Bronchial epithelial cell (primary cell): Measurements from ENCODE around the gene HSPBP1. TPM values are rescaled to one million over a fixed set of nuclear protein-coding genes. Genes with fewer than 3 reads are reported as not detected.

Experiments
- DNase-seq: peaks from one replicate; pipeline ENCODE4 v3.0.0-alpha.2; 2010; ENCODE audit warnings: low read depth
- FAIRE-seq: peaks from 2 replicates; lab custom pipeline; 2011; peaks lifted over from hg19 to GRCh38; lab: Jason Lieb, UNC
- H3K27me3 ChIP-seq: 2 replicates; pipeline ENCODE4 v1.5.1; 2011; ENCODE audit warnings: low read length; ENCODE audit not compliant: control insufficient read depth, insufficient read depth
- H3K36me3 ChIP-seq: 2 replicates; pipeline ENCODE4 v1.5.1; 2011; ENCODE audit warnings: low read length; ENCODE audit not compliant: control insufficient read depth, insufficient read depth
- H3K4me3 ChIP-seq: 2 replicates; pipeline ENCODE4 v1.5.1; 2011; ENCODE audit warnings: mild to moderate bottlenecking, low read depth, low read length, control low read depth
- CTCF ChIP-seq: IDR thresholded peaks from 2 replicates; pipeline ENCODE4 v1.5.1; 2011; ENCODE audit warnings: mild to moderate bottlenecking, moderate library complexity, low read length, control low read depth, inconsistent platforms; ENCODE audit not compliant: insufficient read depth, severe bottlenecking
- total RNA-seq: library from RNA; depleted of rRNA; stranded (reverse); fragments of >200 nt; gene quantifications from 2 replicates; pipeline ENCODE4 v1.2.1, GENCODE V29; 2014

Gene HSPBP1
- total RNA-seq, 1 donor from 2014 or later, result 37.1 TPM

GRCh38 chr19:55238030-55238429 lies 41.9 kb downstream of the HSPBP1 start:
- FAIRE-seq (no peak), DNase-seq (no peak)
- TF ChIP-seq CTCF, result no peak
- H3K27me3 ChIP-seq, result no peaks in the 10 kb centered on the region
- no peak overlapping the region for H3K4me3 ChIP-seq
- peaks cover 47% of the 10 kb centered on the region for H3K36me3 ChIP-seq

GRCh38 chr19:55232986-55233385 lies 46.9 kb downstream of the HSPBP1 start:
- FAIRE-seq, result no peak
- Histone ChIP-seq H3K4me3 (no peak overlapping the region), H3K27me3 (no peaks in the 10 kb centered on the region), H3K36me3 (peaks cover 24% of the 10 kb centered on the region)
- no peak for DNase-seq
- no peak for TF ChIP-seq CTCF

GRCh38 chr19:55232286-55232602 lies 47.7 kb downstream of the HSPBP1 start:
- Histone ChIP-seq H3K4me3 (no peak overlapping the region), H3K27me3 (no peaks in the 10 kb centered on the region), H3K36me3 (peaks cover 20% of the 10 kb centered on the region)
- FAIRE-seq (no peak), DNase-seq (no peak)
- TF ChIP-seq CTCF, result no peak

- no peak overlapping the region for H3K4me3 ChIP-seq
- TF ChIP-seq CTCF, result no peak
- no peak for DNase-seq
- no peaks in the 10 kb centered on the region for H3K27me3 ChIP-seq
- H3K36me3 ChIP-seq, result peaks cover 19% of the 10 kb centered on the region
- FAIRE-seq, result no peak
Measured at GRCh38 chr19:55231391-55232285, 48.3 kb downstream of the HSPBP1 start.

GRCh38 chr19:55230780-55231179 lies 49.1 kb downstream of the HSPBP1 start:
- DNase-seq (no peak), FAIRE-seq (no peak)
- no peak for TF ChIP-seq CTCF
- H3K27me3 ChIP-seq, result no peaks in the 10 kb centered on the region
- H3K4me3 ChIP-seq, result no peak overlapping the region
- H3K36me3 ChIP-seq, result peaks cover 18% of the 10 kb centered on the region

GRCh38 chr19:55230329-55230728 lies 49.6 kb downstream of the HSPBP1 start:
- no peak overlapping the region for H3K4me3 ChIP-seq
- DNase-seq, result no peak
- FAIRE-seq, result no peak
- H3K36me3 ChIP-seq, result peaks cover 18% of the 10 kb centered on the region
- no peaks in the 10 kb centered on the region for H3K27me3 ChIP-seq
- TF ChIP-seq CTCF, result no peak
